Uterus (tissue), 4 donors: ENCODE data around the gene PSMD14. TPM values are rescaled to one million over a fixed set of nuclear protein-coding genes. Genes with fewer than 3 reads are reported as not detected.
"Not testable (repeated sequence)": the region's sequence is repeated elsewhere in the genome, so short reads cannot be mapped to it uniquely, and the experiment has no call there.

Source experiments
- DNase-seq, 2 donors: peaks; one replicate each; pipeline ENCODE4 v3.0.0-alpha.2; 2019 to 2020
- H3K27ac ChIP-seq, 2 donors: fragments of 200-600 bp; sonication (generic); 1 replicate in 1 of 2; 2 replicates in 1 of 2; pipeline ENCODE4 v1.5.1; 2016 to 2018
- H3K27me3 ChIP-seq, 2 donors: fragments of 200-600 bp; sonication (generic); one replicate each; pipeline ENCODE4 v1.5.1; 2018 to 2019; ENCODE audit warnings: control low read depth in 1 of 2
- H3K36me3 ChIP-seq, 2 donors: fragments of 200-600 bp; sonication (generic); one replicate each; pipeline ENCODE4 v1.5.1; 2019; ENCODE audit warnings: control low read depth in 1 of 2
- H3K4me1 ChIP-seq, 2 donors: fragments of 200-600 bp; sonication (generic); one replicate each; pipeline ENCODE4 v1.5.1; 2018 to 2019; ENCODE audit warnings: control low read depth in 1 of 2
- H3K4me3 ChIP-seq, 2 donors: fragments of 200-600 bp; sonication (generic); 1 replicate in 1 of 2; 2 replicates in 1 of 2; pipeline ENCODE4 v1.5.1; 2018 to 2019; ENCODE audit warnings: mild to moderate bottlenecking in 1 of 2
- H3K9me3 ChIP-seq, 2 donors: fragments of 200-600 bp; sonication (generic); one replicate each; pipeline ENCODE4 v1.5.1; 2019; ENCODE audit warnings: control low read depth in 1 of 2
- CTCF ChIP-seq, 4 experiments: fragments of 200-600 bp in 2 of 4; fragments of 450-650 bp in 2 of 4; sonication (generic) in 2 of 4; IDR thresholded peaks; one replicate each; pipeline ENCODE4 v1.5.1; 2016 to 2019; ENCODE audit warnings: antibody characterized with exemption in 4 of 4, mild to moderate bottlenecking in 2 of 4, moderate library complexity in 1 of 4
- POLR2A ChIP-seq, 2 donors: fragments of 450-650 bp; IDR thresholded peaks; one replicate each; pipeline ENCODE4 v1.6.1; 2016; ENCODE audit warnings: antibody characterized with exemption in 2 of 2, mild to moderate bottlenecking in 1 of 2, moderate library complexity in 1 of 2
- intact Hi-C: fragments of 100-400 bp; cut with DNase I; formaldehyde crosslinking; loops from one replicate; pipeline ENCODE4 v1.15.1; 2023; ENCODE audit warnings: low total_unique reads
- total RNA-seq, 4 donors: library from RNA; depleted of rRNA in 3 of 4; stranded (reverse); fragments of >200 nt in 3 of 4; gene quantifications; one replicate each; pipeline versions ENCODE4 v1.1.0 to v1.2.4, GENCODE V29; 2014 to 2023
- donor health status: DM: yes; HTN: yes; CAD: no.

The PSMD14 gene
- total RNA-seq, 4 donors from 2014 or later: 6.8 to 69.2 (median 14.6) TPM

GRCh38 chr2:161281615-161282310 is 26.5 kb upstream of the PSMD14 start:
- H3K27ac ChIP-seq, H3K27me3 ChIP-seq, H3K9me3 ChIP-seq, intact Hi-C loops, H3K4me1 ChIP-seq, H3K4me3 ChIP-seq, H3K36me3 ChIP-seq: not testable (repeated sequence)
- DNase-seq: peak in 1 of 2 donors; percentile 14

DNA sequence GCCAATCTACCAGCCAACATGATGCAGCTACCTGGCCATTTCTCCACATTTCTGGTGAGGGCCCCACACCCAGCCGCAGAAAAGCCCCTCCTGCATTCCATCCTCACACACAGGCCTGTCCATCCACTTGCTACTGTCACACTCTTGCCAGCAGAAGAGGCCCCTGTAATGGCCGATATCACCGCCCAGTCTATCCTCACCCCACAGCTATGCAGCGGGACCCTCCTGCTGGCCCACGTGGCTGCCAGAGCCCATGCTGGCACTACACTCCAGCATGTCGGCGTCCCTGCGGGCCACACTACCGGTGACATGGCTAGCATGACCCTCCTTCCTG is 25.9 kb upstream of the PSMD14 start:
- DNase-seq: peak in 1 of 2 donors; percentile 16
- H3K27ac ChIP-seq, H3K4me3 ChIP-seq, H3K4me1 ChIP-seq, H3K9me3 ChIP-seq, intact Hi-C loops, H3K36me3 ChIP-seq, H3K27me3 ChIP-seq: not testable (repeated sequence)

DNA sequence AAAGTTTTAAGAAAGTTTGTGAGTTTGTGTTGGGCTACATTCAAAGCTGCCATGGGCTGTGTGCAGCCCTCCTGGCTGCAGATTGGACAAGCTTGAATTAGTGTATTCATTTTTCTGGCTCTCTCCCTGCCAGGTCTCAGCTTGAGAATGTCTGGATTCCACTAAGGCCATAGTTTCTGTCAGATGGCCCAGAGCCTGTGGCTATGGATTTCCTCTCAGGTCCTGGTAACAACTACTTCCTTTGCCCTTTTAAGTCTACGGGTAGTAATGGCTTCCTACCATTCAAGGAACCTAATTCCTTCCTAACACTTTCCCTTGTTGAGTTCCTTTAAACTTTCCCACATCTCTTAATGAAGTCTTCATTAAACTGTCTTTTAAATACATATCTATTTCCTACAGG is 24.3 kb upstream of the PSMD14 start:
- no peaks in the 10 kb centered on the region for H3K36me3 ChIP-seq
- H3K9me3 ChIP-seq: no peaks in the 10 kb centered on the region
- TF ChIP-seq CTCF (IDR thresholded peaks at IDR 0.05): no peak
- no peak for TF ChIP-seq POLR2A (IDR thresholded peaks at IDR 0.05)
- H3K4me3 ChIP-seq: no peak overlapping the region
- H3K27me3 ChIP-seq: no peaks in the 10 kb centered on the region
- intact Hi-C loops: no loop called here
- no peak overlapping the region for H3K27ac ChIP-seq
- no peak for DNase-seq
- H3K4me1 ChIP-seq: no peaks in the 10 kb centered on the region

GRCh38 chr2:161303535-161304050 is 4.6 kb upstream of the PSMD14 start:
- H3K36me3 ChIP-seq: no peaks in the 10 kb centered on the region
- TF ChIP-seq CTCF (IDR thresholded peaks at IDR 0.05) (no peak), POLR2A (IDR thresholded peaks at IDR 0.05) (no peak)
- no peak for DNase-seq
- H3K4me3 ChIP-seq: no peak overlapping the region
- no peaks in the 10 kb centered on the region for H3K9me3 ChIP-seq
- intact Hi-C loops: no loop called here
- H3K27ac ChIP-seq: no peak overlapping the region
- H3K4me1 ChIP-seq: no peaks in the 10 kb centered on the region
- H3K27me3 ChIP-seq: no peaks in the 10 kb centered on the region

DNA sequence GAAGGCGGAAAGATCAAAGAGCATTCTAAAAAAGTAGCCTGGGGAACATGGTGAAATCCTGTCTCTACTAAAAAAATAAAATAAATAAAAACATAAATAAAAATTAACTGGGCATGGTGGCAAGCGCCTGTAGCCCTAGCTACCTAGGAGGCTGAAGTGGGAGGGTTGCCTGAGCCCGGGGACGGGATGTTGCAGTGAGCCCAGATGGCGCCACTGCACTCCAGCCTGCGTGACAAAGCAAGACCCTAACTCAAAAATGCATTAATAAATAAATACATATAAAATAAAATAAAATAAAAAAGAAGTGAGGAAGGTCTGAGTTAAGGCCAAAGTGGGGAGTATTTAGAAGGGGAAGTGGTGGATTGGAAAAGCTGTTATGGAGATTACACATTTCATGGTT is 1.3 kb upstream of the PSMD14 start:
- Histone ChIP-seq H3K27me3 (no peaks in the 10 kb centered on the region), H3K4me1 (no peaks in the 10 kb centered on the region), H3K27ac (no peak overlapping the region), H3K9me3 (no peaks in the 10 kb centered on the region), H3K36me3 (no peaks in the 10 kb centered on the region), H3K4me3 (no peak overlapping the region)
- no peak for TF ChIP-seq CTCF (IDR thresholded peaks at IDR 0.05)
- TF ChIP-seq POLR2A (IDR thresholded peaks at IDR 0.05): no peak
- intact Hi-C loops: no loop called here
- DNase-seq: no peak

GRCh38 chr2:161307676-161308075 is 549 bp upstream of the PSMD14 start:
- Histone ChIP-seq H3K9me3 (no peaks in the 10 kb centered on the region), H3K36me3 (no peaks in the 10 kb centered on the region), H3K27ac (peak overlapping the region; percentile 82 to 83), H3K4me1 (no peaks in the 10 kb centered on the region), H3K27me3 (no peaks in the 10 kb centered on the region), H3K4me3 (peak overlapping the region; percentile 72 to 84)
- no peak for DNase-seq
- intact Hi-C loops: no loop called here
- no peak for TF ChIP-seq POLR2A (IDR thresholded peaks at IDR 0.05)
- TF ChIP-seq CTCF (IDR thresholded peaks at IDR 0.05): no peak
